Astrocyte (in vitro differentiated cells and primary cell): ENCODE measurements around the gene MAPK11.

Experiments used
- CTCF ChIP-seq: IDR thresholded peaks from 2 replicates; pipeline ENCODE4 v1.5.1; 2011; ENCODE audit warnings: low read depth, mild to moderate bottlenecking, inconsistent platforms, low read length, moderate library complexity; ENCODE audit not compliant: insufficient read depth
- EZH2 ChIP-seq: IDR thresholded peaks from 2 replicates; pipeline ENCODE4 v1.6.1; 2012; ENCODE audit warnings: mild to moderate bottlenecking, low read length, inconsistent platforms; ENCODE audit not compliant: insufficient read depth

- TF ChIP-seq EZH2 (no peak), CTCF (no peak)
Measured at GRCh38 chr22:50313021-50313420, 42.8 kb upstream of the MAPK11 start.
